Lower leg skin (tissue), 3 donors: ENCODE results near the gene GPN3.

Experiments used
- POLR2A ChIP-seq, 2 donors: fragments of 450-650 bp; IDR thresholded peaks; one replicate each; pipeline ENCODE4 v1.6.1; 2016 to 2017; ENCODE audit warnings: antibody characterized with exemption in 2 of 2, mild to moderate bottlenecking in 1 of 2, moderate library complexity in 1 of 2
- TF ChIP-seq, protein P1 (sequence below), 3 donors: fragments of 450-650 bp; IDR thresholded peaks; one replicate each; pipeline ENCODE4 v1.5.1; 2016; ENCODE audit warnings: antibody characterized with exemption in 3 of 3, mild to moderate bottlenecking in 3 of 3, moderate library complexity in 2 of 3

DNA sequence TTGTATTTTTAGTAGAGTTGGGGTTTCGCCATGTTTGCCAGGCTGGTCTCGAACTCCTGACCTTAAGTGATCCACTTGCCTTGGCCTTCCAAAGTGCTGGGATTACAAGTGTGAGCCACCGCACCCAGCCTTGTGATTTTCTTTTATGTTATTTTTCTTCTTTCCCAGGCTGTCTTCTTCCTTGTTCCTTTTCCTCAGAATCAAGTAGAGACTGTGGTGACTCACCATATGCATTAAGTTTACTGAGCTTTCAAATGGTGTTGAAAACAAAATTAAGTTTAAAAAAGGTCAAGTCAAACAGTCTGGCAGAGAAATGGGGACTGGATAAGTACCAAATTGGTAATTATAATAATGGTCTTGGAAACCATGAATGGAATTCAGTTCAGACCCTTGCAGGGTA lies 23.6 kb downstream of the GPN3 start:
- TF ChIP-seq, protein P1, sequence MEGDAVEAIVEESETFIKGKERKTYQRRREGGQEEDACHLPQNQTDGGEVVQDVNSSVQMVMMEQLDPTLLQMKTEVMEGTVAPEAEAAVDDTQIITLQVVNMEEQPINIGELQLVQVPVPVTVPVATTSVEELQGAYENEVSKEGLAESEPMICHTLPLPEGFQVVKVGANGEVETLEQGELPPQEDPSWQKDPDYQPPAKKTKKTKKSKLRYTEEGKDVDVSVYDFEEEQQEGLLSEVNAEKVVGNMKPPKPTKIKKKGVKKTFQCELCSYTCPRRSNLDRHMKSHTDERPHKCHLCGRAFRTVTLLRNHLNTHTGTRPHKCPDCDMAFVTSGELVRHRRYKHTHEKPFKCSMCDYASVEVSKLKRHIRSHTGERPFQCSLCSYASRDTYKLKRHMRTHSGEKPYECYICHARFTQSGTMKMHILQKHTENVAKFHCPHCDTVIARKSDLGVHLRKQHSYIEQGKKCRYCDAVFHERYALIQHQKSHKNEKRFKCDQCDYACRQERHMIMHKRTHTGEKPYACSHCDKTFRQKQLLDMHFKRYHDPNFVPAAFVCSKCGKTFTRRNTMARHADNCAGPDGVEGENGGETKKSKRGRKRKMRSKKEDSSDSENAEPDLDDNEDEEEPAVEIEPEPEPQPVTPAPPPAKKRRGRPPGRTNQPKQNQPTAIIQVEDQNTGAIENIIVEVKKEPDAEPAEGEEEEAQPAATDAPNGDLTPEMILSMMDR (IDR thresholded peaks at IDR 0.05): no peak
- TF ChIP-seq POLR2A (IDR thresholded peaks at IDR 0.05): no peak
